ELF-1 (cell line): Measurements from ENCODE around the gene BUD23.

Experiments used
- DNase-seq: peaks from one replicate; pipeline ENCODE4 v3.0.0-alpha.2; 2016; ENCODE audit warnings: low read depth, low spot score

The BUD23 gene

GRCh38 chr7:73741600-73741999 lies 58.2 kb downstream of the BUD23 start:
- peak; percentile 77 for DNase-seq

GRCh38 chr7:73742338-73742752 lies 58.9 kb downstream of the BUD23 start:
- peak; percentile 87 for DNase-seq

- peak; percentile 97 for DNase-seq
Observed at GRCh38 chr7:73742753-73743641, 59.6 kb downstream of the BUD23 start.

- peak; percentile 72 for DNase-seq
Observed at GRCh38 chr7:73746378-73746777, 63.0 kb downstream of the BUD23 start.
